Astrocyte (in vitro differentiated cells and primary cell): Measurements from ENCODE around the gene VSTM1. TPM values are rescaled to one million over a fixed set of nuclear protein-coding genes. Genes with fewer than 3 reads are reported as not detected.

ENCODE experiments used
- DNase-seq: peaks from one replicate; pipeline ENCODE4 v3.0.0-alpha.2; 2010; ENCODE audit warnings: low read depth
- FAIRE-seq: peaks from 2 replicates; lab custom pipeline; 2011; peaks lifted over from hg19 to GRCh38; lab: Jason Lieb, UNC
- H2AFZ ChIP-seq: 2 replicates; pipeline ENCODE4 v1.6.0; 2012; ENCODE audit warnings: low read depth, low read length, inconsistent platforms
- H3K27ac ChIP-seq: 2 replicates; pipeline ENCODE4 v1.5.1; 2011; ENCODE audit warnings: low read depth, low read length, inconsistent platforms
- H3K27me3 ChIP-seq: 2 replicates; pipeline ENCODE4 v1.6.0; 2011; ENCODE audit warnings: low read length, inconsistent platforms; ENCODE audit not compliant: insufficient read depth
- H3K36me3 ChIP-seq: 2 replicates; pipeline ENCODE4 v1.5.1; 2011; ENCODE audit warnings: low read length, inconsistent platforms; ENCODE audit not compliant: insufficient read depth
- H3K4me1 ChIP-seq: 2 replicates; pipeline ENCODE4 v1.5.1; 2011; ENCODE audit warnings: low read length, inconsistent platforms; ENCODE audit not compliant: insufficient read depth
- H3K4me2 ChIP-seq: 2 replicates; pipeline ENCODE4 v1.6.0; 2012; ENCODE audit warnings: low read length, inconsistent platforms
- H3K4me3 ChIP-seq: 2 replicates; pipeline ENCODE4 v1.5.1; 2011; ENCODE audit warnings: low read depth, mild to moderate bottlenecking, low read length, inconsistent platforms; ENCODE audit not compliant: insufficient read depth
- H3K79me2 ChIP-seq: 2 replicates; pipeline ENCODE4 v1.6.0; 2012; ENCODE audit warnings: mild to moderate bottlenecking, low read length, inconsistent platforms; ENCODE audit not compliant: insufficient read depth
- H3K9ac ChIP-seq: 2 replicates; pipeline ENCODE4 v1.6.0; 2012; ENCODE audit warnings: mild to moderate bottlenecking, low read length, inconsistent platforms
- H3K9me3 ChIP-seq: 2 replicates; pipeline ENCODE4 v1.5.1; 2012; ENCODE audit warnings: low read depth, mild to moderate bottlenecking, low read length, inconsistent platforms; ENCODE audit not compliant: insufficient read depth
- H4K20me1 ChIP-seq: 2 replicates; pipeline ENCODE4 v1.6.0; 2012; ENCODE audit warnings: low read length, inconsistent platforms; ENCODE audit not compliant: insufficient read depth
- H3K27ac Mint-ChIP-seq: one replicate; pipeline ENCODE4 v1.8.0; 2021; ENCODE audit warnings: mild to moderate bottlenecking, mixed read lengths; ENCODE audit not compliant: unreplicated experiment
- H3K27me3 Mint-ChIP-seq: one replicate; pipeline ENCODE4 v1.8.0; 2021; ENCODE audit warnings: low read depth, mixed read lengths; ENCODE audit not compliant: unreplicated experiment
- H3K36me3 Mint-ChIP-seq: one replicate; pipeline ENCODE4 v1.8.0; 2021; ENCODE audit warnings: low read depth, mixed read lengths; ENCODE audit not compliant: unreplicated experiment
- H3K4me1 Mint-ChIP-seq: one replicate; pipeline ENCODE4 v1.8.0; 2021; ENCODE audit warnings: low read depth, mixed read lengths; ENCODE audit not compliant: unreplicated experiment
- H3K4me3 Mint-ChIP-seq: one replicate; pipeline ENCODE4 v1.8.0; 2021; ENCODE audit warnings: mild to moderate bottlenecking, moderate library complexity, mixed read lengths; ENCODE audit not compliant: unreplicated experiment
- H3K9me3 Mint-ChIP-seq: one replicate; pipeline ENCODE4 v1.8.0; 2021; ENCODE audit warnings: mild to moderate bottlenecking, mixed read lengths; ENCODE audit not compliant: unreplicated experiment
- CTCF ChIP-seq: IDR thresholded peaks from 2 replicates; pipeline ENCODE4 v1.5.1; 2011; ENCODE audit warnings: low read depth, mild to moderate bottlenecking, inconsistent platforms, low read length, moderate library complexity; ENCODE audit not compliant: insufficient read depth
- EZH2 ChIP-seq: IDR thresholded peaks from 2 replicates; pipeline ENCODE4 v1.6.1; 2012; ENCODE audit warnings: mild to moderate bottlenecking, low read length, inconsistent platforms; ENCODE audit not compliant: insufficient read depth
- total RNA-seq: library from RNA; stranded (reverse); gene quantifications from 2 replicates; pipeline ENCODE4 v1.2.1, GENCODE V29; 2021

VSTM1 gene
- total RNA-seq, 1 donor from 2014 or later = 0.68 TPM

GRCh38 chr19:54107876-54108490, 44.3 kb upstream of the VSTM1 start:
- Histone ChIP-seq H3K27ac (no peak overlapping the region), H3K4me2 (no peak overlapping the region), H3K4me1 (no peaks in the 10 kb centered on the region), H3K9ac (no peak overlapping the region), H4K20me1 (peaks cover 15% of the 10 kb centered on the region), H2AFZ (no peak overlapping the region), H3K9me3 (no peaks in the 10 kb centered on the region), H3K79me2 (peaks cover 26% of the 10 kb centered on the region), H3K27me3 (no peaks in the 10 kb centered on the region), H3K4me3 (no peak overlapping the region), H3K36me3 (peaks cover 5% of the 10 kb centered on the region)
- H3K27ac Mint-ChIP-seq = no peak overlapping the region
- no peaks in the 10 kb centered on the region for H3K9me3 Mint-ChIP-seq
- no peak for TF ChIP-seq EZH2
- no peaks in the 10 kb centered on the region for H3K27me3 Mint-ChIP-seq
- FAIRE-seq = no peak
- no peak overlapping the region for H3K4me3 Mint-ChIP-seq
- DNase-seq = no peak
- no peaks in the 10 kb centered on the region for H3K4me1 Mint-ChIP-seq
- peaks cover 17% of the 10 kb centered on the region for H3K36me3 Mint-ChIP-seq

- H3K27ac Mint-ChIP-seq = no peak overlapping the region
- H3K36me3 Mint-ChIP-seq = peaks cover 17% of the 10 kb centered on the region
- no peak overlapping the region for H3K9ac ChIP-seq
- H4K20me1 ChIP-seq = peaks cover 15% of the 10 kb centered on the region
- no peaks in the 10 kb centered on the region for H3K9me3 ChIP-seq
- no peak overlapping the region for H3K27ac ChIP-seq
- H3K27me3 Mint-ChIP-seq = no peaks in the 10 kb centered on the region
- no peak for TF ChIP-seq CTCF
- no peak for TF ChIP-seq EZH2
- H3K79me2 ChIP-seq = peaks cover 30% of the 10 kb centered on the region
- DNase-seq (no peak), FAIRE-seq (no peak)
- H3K4me2 ChIP-seq = no peak overlapping the region
- no peak overlapping the region for H3K4me3 ChIP-seq
- H3K4me1 Mint-ChIP-seq = no peaks in the 10 kb centered on the region
- no peaks in the 10 kb centered on the region for H3K27me3 ChIP-seq
- no peak overlapping the region for H2AFZ ChIP-seq
- H3K9me3 Mint-ChIP-seq = no peaks in the 10 kb centered on the region
- peaks cover 3% of the 10 kb centered on the region for H3K4me1 ChIP-seq
- no peak overlapping the region for H3K4me3 Mint-ChIP-seq
- peaks cover 5% of the 10 kb centered on the region for H3K36me3 ChIP-seq
These were observed 43.0 kb upstream of the VSTM1 start for GRCh38 chr19:54106716-54107115.

GRCh38 chr19:54105796-54106195, 42.1 kb upstream of the VSTM1 start:
- no peak overlapping the region for H3K4me3 Mint-ChIP-seq
- no peaks in the 10 kb centered on the region for H3K4me1 Mint-ChIP-seq
- no peaks in the 10 kb centered on the region for H3K27me3 Mint-ChIP-seq

More at GRCh38 chr19:54105796-54106195, 42.1 kb upstream of the VSTM1 start:
- Histone ChIP-seq H3K4me2 (no peak overlapping the region), H3K4me3 (no peak overlapping the region), H3K27ac (no peak overlapping the region), H3K27me3 (no peaks in the 10 kb centered on the region), H3K9me3 (no peaks in the 10 kb centered on the region), H3K9ac (no peak overlapping the region), H4K20me1 (peaks cover 13% of the 10 kb centered on the region), H3K4me1 (peaks cover 3% of the 10 kb centered on the region), H3K79me2 (peaks cover 30% of the 10 kb centered on the region), H2AFZ (no peak overlapping the region), H3K36me3 (peaks cover 5% of the 10 kb centered on the region)
- FAIRE-seq (no peak), DNase-seq (no peak)
- H3K27ac Mint-ChIP-seq = no peak overlapping the region
- no peak for TF ChIP-seq EZH2
- peaks cover 16% of the 10 kb centered on the region for H3K36me3 Mint-ChIP-seq
- H3K9me3 Mint-ChIP-seq = no peaks in the 10 kb centered on the region
